SHP77 treated with DMSO at 0.1 percent for 48 hours (cell line): ENCODE results near the gene CYB5D1.

Experiments used
- DNase-seq: peaks from one replicate; lab custom pipeline; 2025; lab: John Stamatoyannopoulos, UW

Gene CYB5D1

GRCh38 chr17:7885367-7886226, 27.8 kb downstream of the CYB5D1 start:
- DNase-seq, result no peak

DNA sequence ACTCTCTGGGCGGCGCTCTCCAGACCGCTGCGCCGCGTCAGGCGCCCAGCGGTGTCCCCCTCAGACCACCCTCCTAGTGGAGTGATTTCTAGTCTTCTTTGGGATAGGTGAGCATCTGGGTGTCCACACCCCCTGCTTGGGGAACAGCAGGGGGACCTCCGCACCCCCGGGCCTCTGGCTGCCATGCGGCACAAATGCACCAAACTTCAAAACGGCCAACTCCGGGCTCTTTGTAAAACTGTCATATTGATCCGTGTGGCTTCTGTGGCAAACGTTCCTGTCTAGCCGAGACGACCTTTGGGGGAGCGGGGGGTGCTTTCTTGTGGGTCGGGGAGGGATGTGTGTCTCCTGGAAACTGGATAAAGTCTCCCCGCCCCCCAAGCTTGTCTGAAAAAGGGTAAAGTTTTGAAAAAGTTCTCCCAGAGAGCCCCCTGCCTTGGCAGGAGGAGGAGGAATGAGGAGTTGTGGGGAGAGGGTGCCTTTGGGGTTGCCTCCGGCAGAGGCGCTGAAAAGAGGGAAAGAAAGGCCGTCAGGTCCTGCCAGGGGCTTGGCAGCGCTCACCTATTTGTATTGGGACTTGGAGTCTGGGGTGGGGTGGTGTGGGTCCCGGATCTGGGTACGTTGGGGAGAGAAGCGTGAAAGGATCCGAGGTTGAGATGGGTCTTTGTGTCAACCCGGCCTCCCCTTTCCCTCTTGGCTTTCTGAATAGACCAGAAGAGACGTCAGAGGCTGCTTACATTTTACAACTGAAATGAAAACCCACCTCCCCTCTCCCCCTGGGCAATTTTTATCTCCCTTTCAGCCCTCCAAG, 28.6 kb downstream of the CYB5D1 start:
- DNase-seq, result peak; percentile 44

DNA sequence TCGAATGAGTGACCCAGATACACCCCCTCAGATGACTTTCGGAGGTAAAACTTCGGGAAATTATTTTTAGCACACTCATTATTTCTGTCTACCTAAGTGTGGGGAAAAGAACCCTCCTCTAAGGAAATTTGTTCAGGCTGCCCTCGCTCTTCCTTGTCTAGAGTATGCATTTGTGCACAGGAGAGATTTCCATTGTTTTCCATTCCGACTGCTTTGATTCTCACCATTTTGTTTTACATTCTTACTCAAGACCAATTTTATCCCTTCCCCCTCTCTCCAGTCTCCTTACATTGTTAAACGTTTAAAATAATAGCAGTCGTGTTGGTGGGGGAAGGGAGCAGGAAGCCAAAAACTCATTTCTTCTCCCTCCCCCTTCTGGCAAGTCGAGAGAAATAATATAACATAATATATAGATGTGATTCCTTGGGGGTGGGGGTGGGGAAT, 29.3 kb downstream of the CYB5D1 start:
- DNase-seq, result no peak

- peak; percentile 96 for DNase-seq
Measured at GRCh38 chr17:7887482-7888183, 29.8 kb downstream of the CYB5D1 start.

GRCh38 chr17:7888184-7888920, 30.5 kb downstream of the CYB5D1 start, which contains the start of gene CHD3:
TSS of gene CHD3 (plus strand) at chr17:7888789. CDS start at chr17:7889001, 212 bp downstream.
- DNase-seq, result no peak

DNA sequence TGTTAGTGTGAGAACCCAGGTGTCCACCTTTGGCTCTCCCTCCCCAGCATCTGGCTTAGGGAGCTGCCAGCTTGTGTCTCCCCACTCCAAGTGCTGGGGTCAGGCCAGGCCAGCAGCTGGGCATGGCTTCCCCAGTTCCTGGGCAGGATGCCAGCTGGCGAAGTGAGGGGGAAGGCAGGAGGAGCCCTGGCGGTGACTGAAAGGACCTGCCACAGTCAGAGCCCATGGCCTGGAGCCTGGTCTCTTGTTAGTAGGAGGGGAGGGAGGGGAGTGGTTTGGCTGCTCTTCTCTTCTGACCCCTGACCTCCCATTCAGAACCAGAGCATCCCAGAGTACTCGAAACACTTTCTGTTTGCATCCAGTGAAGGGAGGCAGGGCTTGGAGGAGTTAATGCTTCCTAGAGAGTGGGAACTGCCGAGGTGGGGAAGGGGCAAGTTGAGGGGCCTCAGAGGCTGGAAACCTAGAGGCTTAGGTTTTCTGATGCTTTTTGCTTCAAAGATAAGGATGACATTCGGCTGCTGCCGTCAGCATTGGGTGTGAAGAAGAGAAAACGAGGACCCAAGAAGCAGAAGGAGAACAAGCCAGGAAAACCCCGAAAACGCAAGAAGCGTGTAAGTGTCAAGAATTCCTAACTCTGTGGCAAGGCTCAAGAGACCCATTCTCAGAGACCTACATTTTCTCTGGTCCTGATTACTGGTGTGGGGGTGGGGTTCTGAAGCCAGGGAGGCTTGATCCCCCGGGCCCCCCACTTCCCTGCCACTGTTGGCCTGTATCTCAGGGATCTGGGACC, 31.6 kb downstream of the CYB5D1 start:
- peak; percentile 93 for DNase-seq

- no peak for DNase-seq
Measured at GRCh38 chr17:7893187-7893880, 35.5 kb downstream of the CYB5D1 start.

DNA sequence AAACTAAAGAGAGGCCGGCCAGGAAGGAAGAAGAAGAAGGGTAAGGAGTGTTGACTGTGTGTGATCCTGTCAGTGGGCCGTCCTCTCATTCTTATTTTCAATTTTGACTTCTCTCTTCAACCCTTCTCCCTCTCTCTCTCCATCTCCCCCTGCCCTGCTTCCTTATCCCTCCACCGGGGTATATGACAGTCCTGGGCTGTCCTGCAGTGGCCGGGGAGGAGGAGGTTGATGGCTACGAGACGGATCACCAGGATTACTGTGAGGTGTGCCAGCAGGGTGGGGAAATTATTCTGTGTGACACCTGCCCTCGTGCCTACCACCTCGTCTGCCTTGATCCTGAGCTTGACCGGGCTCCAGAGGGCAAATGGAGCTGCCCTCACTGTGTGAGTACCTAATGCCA, 36.4 kb downstream of the CYB5D1 start:
- DNase-seq, result no peak

DNA sequence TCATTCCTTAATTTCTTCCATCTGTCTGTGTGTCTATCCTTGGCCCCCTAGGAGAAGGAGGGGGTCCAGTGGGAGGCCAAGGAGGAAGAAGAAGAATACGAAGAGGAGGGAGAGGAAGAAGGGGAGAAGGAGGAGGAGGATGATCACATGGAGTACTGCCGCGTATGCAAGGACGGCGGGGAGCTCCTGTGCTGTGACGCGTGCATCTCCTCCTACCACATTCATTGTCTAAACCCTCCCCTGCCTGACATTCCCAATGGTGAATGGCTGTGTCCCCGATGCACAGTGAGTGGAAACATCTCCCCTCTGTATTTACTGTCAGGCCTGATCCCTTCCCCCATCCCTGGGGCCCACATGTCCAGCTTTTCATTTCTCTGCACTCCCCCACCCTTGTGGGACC, 37.1 kb downstream of the CYB5D1 start:
- no peak for DNase-seq

DNA sequence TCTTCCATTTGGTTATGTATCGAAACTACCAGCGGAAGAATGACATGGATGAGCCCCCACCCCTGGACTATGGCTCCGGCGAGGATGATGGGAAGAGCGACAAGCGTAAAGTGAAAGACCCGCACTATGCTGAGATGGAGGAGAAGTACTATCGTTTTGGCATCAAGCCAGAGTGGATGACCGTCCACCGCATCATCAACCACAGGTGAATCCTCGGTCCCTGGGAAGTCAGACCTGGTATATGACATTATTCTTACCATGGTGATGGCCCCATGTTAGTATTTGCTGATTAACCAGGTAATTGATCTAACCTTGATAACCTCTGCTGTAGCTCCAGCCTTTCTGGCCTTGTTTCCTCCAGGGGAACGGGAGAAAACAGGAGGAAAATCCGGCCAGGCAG, 39.3 kb downstream of the CYB5D1 start:
- DNase-seq, result no peak

DNA sequence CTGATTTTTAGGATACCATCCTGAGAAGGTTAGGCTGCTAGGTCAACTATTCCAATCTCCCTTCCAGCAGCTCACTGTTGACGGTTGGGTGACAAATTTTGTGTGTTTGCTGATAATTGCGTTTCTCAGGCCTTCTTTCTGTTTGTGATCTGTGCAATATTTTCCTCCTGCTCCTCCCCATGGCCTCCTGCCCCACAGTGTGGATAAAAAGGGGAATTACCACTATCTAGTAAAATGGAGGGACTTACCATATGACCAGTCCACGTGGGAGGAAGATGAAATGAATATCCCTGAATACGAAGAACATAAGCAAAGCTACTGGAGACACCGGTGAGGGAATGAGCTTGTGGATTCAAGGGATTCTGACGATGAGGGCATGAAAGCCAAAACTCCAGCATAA, 40.0 kb downstream of the CYB5D1 start:
- DNase-seq, result peak; percentile 7

DNA sequence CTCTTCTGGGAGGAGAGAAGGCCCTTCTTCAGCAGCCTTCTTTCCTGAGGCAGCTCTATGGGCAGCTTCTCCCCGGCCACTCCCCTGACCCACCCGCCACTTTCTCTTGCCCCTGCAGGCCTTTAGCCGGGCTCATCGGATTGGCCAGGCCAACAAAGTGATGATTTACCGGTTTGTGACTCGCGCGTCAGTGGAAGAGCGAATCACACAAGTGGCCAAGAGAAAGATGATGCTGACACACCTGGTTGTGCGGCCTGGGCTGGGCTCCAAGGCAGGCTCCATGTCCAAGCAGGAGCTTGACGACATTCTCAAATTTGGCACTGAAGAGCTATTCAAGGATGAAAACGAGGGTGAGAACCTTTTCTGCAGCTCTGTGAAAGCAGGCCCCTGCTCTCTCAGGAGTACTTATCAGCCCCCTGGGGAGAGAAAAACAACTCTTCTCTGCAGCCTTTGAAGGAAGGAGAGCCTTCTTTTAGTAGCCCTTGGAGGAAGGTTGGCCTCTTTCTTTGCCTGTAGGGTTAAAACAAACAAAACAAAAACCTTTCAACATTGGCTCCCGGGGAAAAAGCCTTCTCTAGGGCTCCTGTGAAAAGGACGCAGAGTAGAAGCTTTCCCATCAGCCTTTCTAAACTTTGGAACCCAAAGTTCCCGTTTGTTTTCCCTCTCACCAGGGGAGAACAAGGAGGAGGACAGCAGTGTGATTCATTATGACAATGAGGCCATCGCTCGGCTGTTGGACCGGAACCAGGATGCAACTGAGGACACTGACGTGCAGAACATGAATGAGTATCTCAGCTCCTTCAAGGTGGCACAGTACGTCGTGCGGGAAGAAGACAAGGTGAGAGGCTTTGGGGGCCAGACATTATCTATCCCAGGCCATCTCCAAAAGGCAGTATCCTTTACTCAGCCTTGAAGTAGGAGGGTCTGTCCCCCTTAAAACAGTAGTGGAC, 45.6 kb downstream of the CYB5D1 start:
- no peak for DNase-seq

DNA sequence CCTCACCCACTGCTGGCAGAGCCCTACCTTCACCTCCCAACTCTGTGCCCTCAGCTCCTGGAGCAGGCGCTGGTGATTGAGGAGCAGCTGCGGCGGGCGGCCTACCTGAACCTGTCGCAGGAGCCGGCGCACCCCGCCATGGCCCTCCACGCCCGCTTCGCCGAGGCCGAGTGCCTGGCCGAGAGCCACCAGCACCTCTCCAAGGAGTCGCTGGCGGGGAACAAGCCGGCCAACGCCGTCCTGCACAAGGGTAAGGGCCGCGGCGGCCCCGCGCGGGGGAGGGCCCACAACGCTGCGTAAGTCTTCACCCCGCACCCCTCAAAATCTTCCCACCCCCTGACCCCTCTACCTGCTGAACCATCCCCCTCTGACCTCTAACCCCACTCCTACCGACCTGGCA, 51.3 kb downstream of the CYB5D1 start:
- no peak for DNase-seq

DNA sequence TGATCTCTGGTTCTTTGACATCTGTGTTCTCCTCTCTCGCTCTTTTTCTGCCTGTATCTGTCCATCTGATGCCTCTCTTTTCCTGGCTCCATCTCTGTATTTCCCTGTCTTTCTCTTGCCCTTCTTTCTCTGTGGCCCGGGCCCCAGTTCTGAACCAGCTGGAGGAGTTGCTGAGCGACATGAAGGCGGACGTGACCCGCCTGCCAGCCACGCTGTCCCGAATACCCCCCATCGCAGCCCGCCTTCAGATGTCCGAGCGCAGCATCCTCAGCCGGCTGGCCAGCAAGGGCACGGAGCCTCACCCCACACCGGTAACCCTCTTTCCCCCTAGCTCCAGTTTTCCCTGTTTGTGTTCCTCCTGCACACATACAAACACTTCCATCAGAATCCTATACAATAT, 52.5 kb downstream of the CYB5D1 start:
- DNase-seq, result no peak

DNA sequence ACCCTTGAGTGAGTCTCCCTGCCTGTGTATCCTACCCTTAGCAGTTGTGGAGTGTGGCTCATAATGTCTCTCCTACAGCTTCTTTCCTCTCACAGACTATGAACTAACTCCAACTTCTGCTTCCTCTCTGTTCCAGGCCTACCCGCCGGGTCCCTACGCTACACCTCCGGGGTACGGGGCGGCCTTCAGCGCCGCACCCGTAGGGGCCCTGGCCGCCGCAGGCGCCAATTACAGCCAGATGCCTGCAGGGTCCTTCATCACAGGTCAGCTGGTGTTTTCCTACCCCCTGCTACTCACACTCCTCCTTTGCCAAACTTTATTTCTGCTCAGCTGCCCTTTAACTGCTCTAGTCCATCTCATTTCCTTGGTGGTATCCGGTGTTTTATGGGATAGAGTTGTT, 52.9 kb downstream of the CYB5D1 start:
- no peak for DNase-seq

DNA sequence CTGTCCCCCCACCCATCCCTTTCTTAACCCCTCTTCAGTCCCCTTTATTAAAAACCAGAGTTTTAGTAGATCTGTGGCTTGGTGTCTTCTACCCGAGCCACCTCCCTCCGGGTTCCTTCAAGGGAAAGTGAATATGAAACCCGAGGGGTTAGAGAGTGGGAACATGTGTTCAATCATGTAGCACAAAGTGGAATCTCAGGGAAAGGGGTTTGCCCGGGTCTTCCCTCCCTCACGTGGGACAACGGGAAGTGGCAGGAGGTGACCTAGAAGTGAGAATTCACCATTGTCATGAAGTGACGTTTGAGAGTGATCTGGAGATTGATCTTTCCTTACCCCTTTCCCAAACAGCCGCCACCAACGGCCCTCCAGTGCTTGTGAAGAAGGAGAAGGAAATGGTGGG, 53.3 kb downstream of the CYB5D1 start:
- DNase-seq, result no peak
